GM12864 (cell line): Measurements from ENCODE around the gene KCTD11.

ENCODE experiments used
- DNase-seq: peaks from one replicate; pipeline ENCODE4 v3.0.0-alpha.2; 2011; ENCODE audit warnings: low read depth
- H3K4me3 ChIP-seq: 2 replicates; pipeline ENCODE4 v1.5.1; 2011; ENCODE audit warnings: mild to moderate bottlenecking, low read depth, low read length, control low read depth
- TF ChIP-seq, protein P1 (sequence below): IDR thresholded peaks from 2 replicates; pipeline ENCODE4 v1.5.1; 2011; ENCODE audit warnings: low read depth, mild to moderate bottlenecking, moderate library complexity, low read length, control low read depth, inconsistent platforms; ENCODE audit errors: missing control alignments

Gene KCTD11

DNA sequence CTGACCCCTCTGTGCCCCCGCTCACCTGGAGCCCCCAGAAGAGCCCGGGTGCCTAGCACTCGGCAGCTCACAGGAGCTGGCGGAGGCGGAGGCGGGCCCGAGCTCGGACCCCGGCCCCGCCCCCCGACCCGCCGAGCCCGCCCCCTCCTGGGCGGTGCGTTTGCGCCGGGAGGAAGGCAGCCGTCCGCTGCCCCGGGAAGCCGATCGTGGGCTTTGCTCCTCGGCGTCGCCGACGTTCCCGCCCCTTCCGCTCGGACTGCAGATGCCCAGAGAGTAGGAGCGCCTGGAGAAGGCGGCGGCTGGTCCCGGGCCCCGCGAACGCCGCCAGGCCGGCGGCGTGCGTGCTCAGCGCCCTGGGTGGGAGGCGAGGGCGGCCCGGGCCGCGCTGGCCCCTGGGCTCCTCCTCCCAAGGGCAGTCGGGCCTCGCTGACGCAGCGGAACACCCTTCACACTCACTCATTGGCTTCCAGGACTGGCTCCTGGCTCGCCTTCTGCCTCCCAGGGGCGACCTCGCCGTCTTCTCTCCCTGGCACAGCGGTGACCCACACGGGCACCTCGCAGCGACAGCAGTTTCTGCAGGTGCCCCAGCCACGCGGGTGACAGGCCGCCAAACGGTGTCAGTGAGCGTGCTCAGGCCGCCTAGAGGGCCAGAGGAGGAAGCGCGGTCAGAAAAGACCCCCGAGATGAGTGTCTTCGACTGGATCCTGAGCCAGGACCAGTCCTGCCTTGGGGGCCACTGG lies 42.7 kb downstream of the KCTD11 start, which contains the start of gene PLSCR3:
TSS of gene PLSCR3 (minus strand) at position 74 of the 740 bp plus-strand sequence. CDS start 415 bp downstream, outside the sequence.
- H3K4me3 ChIP-seq, result peak within 1 kb of the TSS; percentile 77
- TF ChIP-seq, protein P1, sequence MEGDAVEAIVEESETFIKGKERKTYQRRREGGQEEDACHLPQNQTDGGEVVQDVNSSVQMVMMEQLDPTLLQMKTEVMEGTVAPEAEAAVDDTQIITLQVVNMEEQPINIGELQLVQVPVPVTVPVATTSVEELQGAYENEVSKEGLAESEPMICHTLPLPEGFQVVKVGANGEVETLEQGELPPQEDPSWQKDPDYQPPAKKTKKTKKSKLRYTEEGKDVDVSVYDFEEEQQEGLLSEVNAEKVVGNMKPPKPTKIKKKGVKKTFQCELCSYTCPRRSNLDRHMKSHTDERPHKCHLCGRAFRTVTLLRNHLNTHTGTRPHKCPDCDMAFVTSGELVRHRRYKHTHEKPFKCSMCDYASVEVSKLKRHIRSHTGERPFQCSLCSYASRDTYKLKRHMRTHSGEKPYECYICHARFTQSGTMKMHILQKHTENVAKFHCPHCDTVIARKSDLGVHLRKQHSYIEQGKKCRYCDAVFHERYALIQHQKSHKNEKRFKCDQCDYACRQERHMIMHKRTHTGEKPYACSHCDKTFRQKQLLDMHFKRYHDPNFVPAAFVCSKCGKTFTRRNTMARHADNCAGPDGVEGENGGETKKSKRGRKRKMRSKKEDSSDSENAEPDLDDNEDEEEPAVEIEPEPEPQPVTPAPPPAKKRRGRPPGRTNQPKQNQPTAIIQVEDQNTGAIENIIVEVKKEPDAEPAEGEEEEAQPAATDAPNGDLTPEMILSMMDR, result peak; percentile 59
- peak; percentile 40 for DNase-seq

GRCh38 chr17:7396147-7396546 lies 44.2 kb downstream of the KCTD11 start:
- TF ChIP-seq, protein P1, result no peak
- no peak for DNase-seq

GRCh38 chr17:7398612-7399011 lies 46.6 kb downstream of the KCTD11 start:
- no peak for DNase-seq
- H3K4me3 ChIP-seq, result no peak overlapping the region
- TF ChIP-seq, protein P1, result no peak

More at GRCh38 chr17:7396147-7396546, 44.2 kb downstream of the KCTD11 start:
- no peak overlapping the region for H3K4me3 ChIP-seq

DNA sequence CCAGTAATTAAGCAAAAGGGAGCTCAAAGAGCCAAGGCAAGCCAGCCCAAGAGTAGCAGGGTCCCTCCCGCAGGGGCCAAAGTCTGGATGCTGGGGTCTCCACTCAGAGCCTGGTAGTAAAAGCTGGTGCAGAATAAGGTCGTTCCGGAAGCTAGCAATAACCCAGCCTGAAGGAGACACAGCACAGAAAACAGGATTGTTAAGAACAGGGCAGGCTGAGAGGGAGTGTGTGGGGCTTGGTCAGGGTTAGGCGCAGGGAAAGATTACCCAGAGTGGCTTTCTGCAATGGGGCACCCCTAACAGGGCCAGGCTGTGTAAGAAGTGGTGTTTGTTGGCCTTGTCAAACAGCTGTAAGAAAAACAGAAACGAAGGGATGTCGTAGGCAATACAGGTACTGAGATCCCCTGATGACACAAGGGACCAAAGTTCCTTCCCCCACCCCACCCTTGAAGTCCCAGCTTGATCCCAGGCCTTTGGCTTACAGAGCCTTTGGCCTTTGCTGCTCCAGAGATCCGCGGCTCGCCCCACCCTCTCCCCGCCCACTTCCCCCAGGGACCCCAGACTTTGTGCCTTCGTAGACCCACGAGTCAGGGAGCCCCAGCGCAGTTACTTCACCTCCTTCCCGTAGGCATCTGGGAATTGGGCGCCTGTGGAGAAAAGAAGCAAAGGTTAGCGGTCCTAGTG lies 51.2 kb downstream of the KCTD11 start:
- TF ChIP-seq, protein P1, result no peak
- peak overlapping the region; percentile 92 for H3K4me3 ChIP-seq
- DNase-seq, result no peak

DNA sequence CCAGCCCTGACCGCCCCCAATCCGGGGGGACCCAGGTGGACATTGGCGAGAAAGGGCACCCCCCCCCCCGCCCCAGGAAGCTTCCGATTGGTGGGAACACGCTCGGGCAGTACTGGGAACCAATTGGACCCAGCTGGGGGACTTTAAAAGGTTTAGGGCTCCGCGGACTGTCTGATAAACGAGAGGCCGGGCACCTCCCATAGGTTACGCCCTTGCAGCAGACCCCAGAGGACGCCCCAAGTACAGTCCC lies 51.7 kb downstream of the KCTD11 start:
- TF ChIP-seq, protein P1, result no peak
- H3K4me3 ChIP-seq, result peak overlapping the region; percentile 92
- no peak for DNase-seq

- peak within 1 kb of the TSS; percentile 92 for H3K4me3 ChIP-seq
- DNase-seq, result peak; percentile 96
- TF ChIP-seq, protein P1, result no peak
Observed at GRCh38 chr17:7403977-7404736, 52.2 kb downstream of the KCTD11 start, which contains the start of gene TMEM256. Gene TMEM256 (minus strand): TSS chr17:7404097. CDS start chr17:7404084, 13 bp downstream.
